OCI-LY1 (cell line): ENCODE measurements around the gene CCR6.

ENCODE experiments used
- H2AFZ ChIP-seq: fragments of 200-600 bp; sonication (generic), shearing (Covaris generic); 2 replicates; pipeline ENCODE4 v1.6.0; 2014; ENCODE audit warnings: antibody characterized with exemption, mild to moderate bottlenecking, low read length
- H3F3A ChIP-seq: fragments of 200-600 bp; sonication (generic), shearing (Covaris generic); 2 replicates; pipeline ENCODE4 v1.6.0; 2014; ENCODE audit warnings: mild to moderate bottlenecking, antibody characterized with exemption, low read length, moderate library complexity; ENCODE audit not compliant: insufficient read depth
- H3K27ac ChIP-seq: fragments of 200-600 bp; sonication (generic); 2 replicates; pipeline ENCODE4 v1.5.1; 2014; ENCODE audit warnings: low read length, mixed run types, mild to moderate bottlenecking, low read depth; ENCODE audit not compliant: poor library complexity, severe bottlenecking
- H3K27me3 ChIP-seq: fragments of 200-600 bp; sonication (generic); 2 replicates; pipeline ENCODE4 v1.6.0; 2014; ENCODE audit warnings: antibody characterized with exemption, mild to moderate bottlenecking, low read length, moderate library complexity; ENCODE audit not compliant: insufficient read depth
- H3K36me3 ChIP-seq: fragments of 200-600 bp; sonication (generic); 2 replicates; pipeline ENCODE4 v1.6.1; 2014; ENCODE audit warnings: mild to moderate bottlenecking, antibody characterized with exemption, low read length, moderate library complexity, mixed read lengths; ENCODE audit not compliant: insufficient read depth
- H3K4me1 ChIP-seq: fragments of 200-600 bp; sonication (generic); 2 replicates; pipeline ENCODE4 v1.5.1; 2014; ENCODE audit warnings: mild to moderate bottlenecking, low read length, moderate library complexity; ENCODE audit not compliant: insufficient read depth, severe bottlenecking
- H3K4me2 ChIP-seq: fragments of 200-600 bp; sonication (generic), shearing (Covaris generic); 2 replicates; pipeline ENCODE4 v1.6.1; 2014; ENCODE audit warnings: low read length
- H3K4me3 ChIP-seq: fragments of 200-600 bp; sonication (generic); 2 replicates; pipeline ENCODE4 v1.5.1; 2014; ENCODE audit warnings: low read length, low read depth, mild to moderate bottlenecking, mixed read lengths; ENCODE audit not compliant: poor library complexity, severe bottlenecking
- H3K79me2 ChIP-seq: fragments of 200-600 bp; shearing (Covaris generic); 2 replicates; pipeline ENCODE4 v1.6.1; 2016; ENCODE audit warnings: mixed run types, low read length, mixed read lengths; ENCODE audit not compliant: insufficient read depth
- H3K9ac ChIP-seq: fragments of 200-600 bp; sonication (generic), shearing (Covaris generic); 2 replicates; pipeline ENCODE4 v1.6.1; 2014; ENCODE audit warnings: mild to moderate bottlenecking, low read length, mixed read lengths
- H3K9me2 ChIP-seq: fragments of 200-600 bp; sonication (generic), shearing (Covaris generic); 2 replicates; pipeline ENCODE4 v1.6.1; 2014; ENCODE audit warnings: low read depth, mild to moderate bottlenecking, low read length, mixed read lengths
- H3K9me3 ChIP-seq: fragments of 200-600 bp; shearing (Covaris generic); 2 replicates; pipeline ENCODE4 v1.6.1; 2014; ENCODE audit warnings: low read length, mixed read lengths
- H4K20me1 ChIP-seq: fragments of 200-600 bp; sonication (generic), shearing (Covaris generic); 2 replicates; pipeline ENCODE4 v1.6.0; 2016; ENCODE audit warnings: mild to moderate bottlenecking, low read length; ENCODE audit not compliant: insufficient read depth
- CTCF ChIP-seq: fragments of 200-600 bp; sonication (generic), shearing (Covaris generic); IDR thresholded peaks from 2 replicates; pipeline ENCODE4 v1.5.1; 2017; ENCODE audit warnings: mild to moderate bottlenecking, antibody characterized with exemption, low read length, moderate library complexity, mixed read lengths
- EZH2 ChIP-seq: fragments of 200-600 bp; sonication (generic), shearing (Covaris generic); IDR thresholded peaks from 2 replicates; pipeline ENCODE4 v1.8.0; 2017; ENCODE audit warnings: borderline replicate concordance, mixed run types, mild to moderate bottlenecking, antibody characterized with exemption, low read length, moderate library complexity, mixed read lengths

Gene CCR6

DNA sequence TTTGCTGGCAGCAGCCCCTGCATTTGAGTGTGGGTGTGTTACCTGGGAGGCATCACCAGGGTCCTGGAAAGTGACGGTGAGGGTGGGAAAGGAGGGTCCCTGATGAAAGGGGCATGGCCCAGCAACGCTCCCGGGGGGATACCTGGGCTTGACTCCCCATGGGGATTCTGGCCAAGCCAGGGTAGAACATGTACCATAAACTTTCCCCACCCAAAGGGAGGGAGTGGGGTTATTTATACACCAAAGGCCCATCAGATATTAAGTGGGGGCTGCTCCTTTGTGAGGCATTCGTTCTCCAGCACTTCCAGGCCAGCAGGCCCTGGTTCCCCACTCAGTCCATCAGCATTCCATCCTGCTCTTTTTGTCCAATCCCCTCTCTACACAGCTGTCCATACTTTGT, 20.6 kb upstream of the CCR6 start:
- H3K9ac ChIP-seq, result no peak overlapping the region
- no peaks in the 10 kb centered on the region for H3K9me3 ChIP-seq
- H3K79me2 ChIP-seq, result no peaks in the 10 kb centered on the region
- no peaks in the 10 kb centered on the region for H4K20me1 ChIP-seq
- H3K27ac ChIP-seq, result no peak overlapping the region
- no peaks in the 10 kb centered on the region for H3K9me2 ChIP-seq
- H3K4me1 ChIP-seq, result peaks cover 13% of the 10 kb centered on the region
- no peak for TF ChIP-seq EZH2
- no peak overlapping the region for H3K4me2 ChIP-seq
- H2AFZ ChIP-seq, result no peak overlapping the region
- H3F3A ChIP-seq, result no peaks in the 10 kb centered on the region
- H3K27me3 ChIP-seq, result no peaks in the 10 kb centered on the region; the same call in 1 of the 2 replicates
- no peaks in the 10 kb centered on the region for H3K36me3 ChIP-seq
- no peak overlapping the region for H3K4me3 ChIP-seq

- Histone ChIP-seq H3K9me2 (no peaks in the 10 kb centered on the region), H3F3A (no peaks in the 10 kb centered on the region), H3K4me2 (peak overlapping the region; percentile 13), H3K4me3 (no peak overlapping the region), H3K36me3 (no peaks in the 10 kb centered on the region), H2AFZ (no peak overlapping the region), H3K27me3 (no peaks in the 10 kb centered on the region; the same call in 1 of the 2 replicates), H3K79me2 (no peaks in the 10 kb centered on the region), H4K20me1 (no peaks in the 10 kb centered on the region), H3K4me1 (peaks cover 13% of the 10 kb centered on the region), H3K9ac (no peak overlapping the region), H3K9me3 (no peaks in the 10 kb centered on the region), H3K27ac (no peak overlapping the region)
- no peak for TF ChIP-seq CTCF
Measured at GRCh38 chr6:167103041-167103891, 19.6 kb upstream of the CCR6 start.

DNA sequence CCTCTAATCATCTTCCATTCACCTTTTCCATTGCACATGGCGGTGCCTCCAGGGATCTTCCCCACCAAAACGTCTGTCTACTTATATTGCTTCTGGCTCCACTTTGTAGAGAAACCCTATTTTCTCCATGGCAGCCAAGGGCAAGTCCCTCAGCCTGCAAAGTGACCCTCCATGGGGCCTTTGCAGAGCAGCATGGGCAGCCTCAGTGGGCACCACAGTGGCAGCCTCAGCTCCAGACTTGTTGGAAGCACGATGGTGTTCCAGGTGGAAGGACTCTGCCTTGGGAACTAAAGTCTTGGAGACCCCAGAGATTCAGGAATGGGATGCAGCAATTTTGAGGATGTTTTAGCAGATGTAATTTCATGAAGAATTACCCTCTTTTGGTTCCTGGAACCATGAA, 18.5 kb upstream of the CCR6 start:
- no peak for TF ChIP-seq EZH2
- no peak for TF ChIP-seq CTCF
- Histone ChIP-seq H3F3A (no peaks in the 10 kb centered on the region), H3K36me3 (no peaks in the 10 kb centered on the region), H3K9me3 (no peaks in the 10 kb centered on the region), H2AFZ (no peak overlapping the region), H3K9ac (no peak overlapping the region), H3K79me2 (no peaks in the 10 kb centered on the region), H3K27me3 (no peaks in the 10 kb centered on the region; the same call in 1 of the 2 replicates), H3K4me1 (peaks cover 13% of the 10 kb centered on the region), H3K9me2 (no peaks in the 10 kb centered on the region), H4K20me1 (no peaks in the 10 kb centered on the region), H3K4me3 (no peak overlapping the region), H3K27ac (no peak overlapping the region), H3K4me2 (no peak overlapping the region)

DNA sequence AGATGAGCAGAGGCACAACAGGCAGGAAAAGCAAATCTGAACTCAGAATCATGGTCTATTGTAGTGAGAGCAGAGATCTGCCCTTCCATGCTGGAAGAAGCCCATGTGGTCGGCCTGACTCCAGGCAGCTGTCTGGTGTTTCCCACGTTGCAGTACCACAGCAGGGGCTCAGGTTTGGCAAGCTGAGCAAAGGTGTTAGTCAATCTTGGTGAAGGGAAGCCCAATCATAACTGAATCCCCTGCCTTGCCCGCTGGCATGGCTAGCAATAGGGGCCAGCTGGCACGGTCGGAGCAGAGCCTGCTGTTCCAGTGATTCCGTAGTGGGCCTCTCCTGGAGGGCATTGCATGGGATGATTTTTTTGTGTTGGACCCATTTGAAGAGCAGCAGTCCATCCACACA, 17.8 kb upstream of the CCR6 start:
- Histone ChIP-seq H3K27me3 (peaks cover 6% of the 10 kb centered on the region; the same call in 1 of the 2 replicates), H3K9me3 (no peaks in the 10 kb centered on the region), H3K36me3 (no peaks in the 10 kb centered on the region), H3K27ac (no peak overlapping the region), H3K4me3 (no peak overlapping the region), H3K4me1 (peaks cover 13% of the 10 kb centered on the region), H3K9ac (no peak overlapping the region), H3K4me2 (no peak overlapping the region), H3K79me2 (no peaks in the 10 kb centered on the region), H2AFZ (no peak overlapping the region), H3F3A (no peaks in the 10 kb centered on the region), H4K20me1 (no peaks in the 10 kb centered on the region), H3K9me2 (no peaks in the 10 kb centered on the region)
- TF ChIP-seq EZH2 (no peak), CTCF (no peak)
